ENCODE results near the gene ALG8. TPM values are rescaled to one million over a fixed set of nuclear protein-coding genes. Genes with fewer than 3 reads are reported as not detected.

ALG8 gene
- polyA plus RNA-seq, 1 donor from 2014 or later = 42.1 TPM

DNA sequence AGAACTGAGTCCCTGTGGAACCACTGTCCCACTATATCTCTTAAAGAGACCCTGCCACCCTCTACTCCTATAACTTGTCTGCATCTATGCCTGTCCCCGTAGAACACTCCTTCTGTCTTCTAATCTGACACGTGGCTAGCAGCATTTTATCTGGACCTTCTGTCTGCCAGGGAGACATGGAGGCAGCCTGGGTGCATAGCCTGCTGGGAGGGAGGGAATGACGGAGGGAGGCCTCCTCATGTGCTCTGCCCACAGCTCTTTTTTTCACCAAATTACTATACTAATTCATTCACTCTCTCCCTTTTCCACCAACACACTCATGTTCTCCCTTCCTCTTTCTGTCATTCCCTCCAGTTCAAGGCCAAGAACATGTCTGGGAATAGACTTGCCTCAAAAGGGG lies 83.3 kb downstream of the ALG8 start:
- H4K20me1 ChIP-seq (ENCODE audit: insufficient read depth) = no peaks in the 10 kb centered on the region
- H3K4me3 ChIP-seq (ENCODE audit: low read length) = no peak overlapping the region
- no peak overlapping the region for H2AFZ ChIP-seq (ENCODE audit: low read depth, low read length)
- no peaks in the 10 kb centered on the region for H3K36me3 ChIP-seq (ENCODE audit: insufficient read depth, low read length)
- no peaks in the 10 kb centered on the region for H3K9me2 ChIP-seq (ENCODE audit: insufficient read depth, low read length)
- no peaks in the 10 kb centered on the region for H3F3A ChIP-seq (ENCODE audit: insufficient read depth, low read length, poor library complexity, severe bottlenecking)
- no peaks in the 10 kb centered on the region for H3K27me3 ChIP-seq (ENCODE audit: insufficient read depth, low read depth, low read length)
- no peaks in the 10 kb centered on the region for H3K79me2 ChIP-seq (replicated peaks; ENCODE audit: insufficient read depth, low read length)
- H3K27ac ChIP-seq (ENCODE audit: low read length) = no peak overlapping the region
- H3K9me3 ChIP-seq (ENCODE audit: low read length) = no peaks in the 10 kb centered on the region
- no peak overlapping the region for H3K9ac ChIP-seq (ENCODE audit: low read length)
- TF ChIP-seq, protein P1, sequence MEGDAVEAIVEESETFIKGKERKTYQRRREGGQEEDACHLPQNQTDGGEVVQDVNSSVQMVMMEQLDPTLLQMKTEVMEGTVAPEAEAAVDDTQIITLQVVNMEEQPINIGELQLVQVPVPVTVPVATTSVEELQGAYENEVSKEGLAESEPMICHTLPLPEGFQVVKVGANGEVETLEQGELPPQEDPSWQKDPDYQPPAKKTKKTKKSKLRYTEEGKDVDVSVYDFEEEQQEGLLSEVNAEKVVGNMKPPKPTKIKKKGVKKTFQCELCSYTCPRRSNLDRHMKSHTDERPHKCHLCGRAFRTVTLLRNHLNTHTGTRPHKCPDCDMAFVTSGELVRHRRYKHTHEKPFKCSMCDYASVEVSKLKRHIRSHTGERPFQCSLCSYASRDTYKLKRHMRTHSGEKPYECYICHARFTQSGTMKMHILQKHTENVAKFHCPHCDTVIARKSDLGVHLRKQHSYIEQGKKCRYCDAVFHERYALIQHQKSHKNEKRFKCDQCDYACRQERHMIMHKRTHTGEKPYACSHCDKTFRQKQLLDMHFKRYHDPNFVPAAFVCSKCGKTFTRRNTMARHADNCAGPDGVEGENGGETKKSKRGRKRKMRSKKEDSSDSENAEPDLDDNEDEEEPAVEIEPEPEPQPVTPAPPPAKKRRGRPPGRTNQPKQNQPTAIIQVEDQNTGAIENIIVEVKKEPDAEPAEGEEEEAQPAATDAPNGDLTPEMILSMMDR (IDR thresholded peaks at IDR 0.05; ENCODE audit: poor library complexity, severe bottlenecking) = no peak
- TF ChIP-seq EZH2 (IDR thresholded peaks at IDR 0.05; ENCODE audit: borderline replicate concordance, insufficient read depth, low read length, poor library complexity, severe bottlenecking) = no peak
- no peak overlapping the region for H3K4me2 ChIP-seq (ENCODE audit: low read length)

GRCh38 chr11:78054971-78055370 lies 84.5 kb downstream of the ALG8 start:
- no peaks in the 10 kb centered on the region for H3K27me3 ChIP-seq (ENCODE audit: insufficient read depth, low read depth, low read length)
- H2AFZ ChIP-seq (ENCODE audit: low read depth, low read length) = no peak overlapping the region
- H4K20me1 ChIP-seq (ENCODE audit: insufficient read depth) = no peaks in the 10 kb centered on the region
- no peaks in the 10 kb centered on the region for H3K9me2 ChIP-seq (ENCODE audit: insufficient read depth, low read length)
- no peaks in the 10 kb centered on the region for H3K79me2 ChIP-seq (replicated peaks; ENCODE audit: insufficient read depth, low read length)
- no peak overlapping the region for H3K9ac ChIP-seq (ENCODE audit: low read length)
- no peak for TF ChIP-seq MXI1 (conservative IDR thresholded peaks at IDR 0.05; ENCODE audit: poor library complexity, severe bottlenecking)
- no peak for TF ChIP-seq POLR2AphosphoS5 (IDR thresholded peaks at IDR 0.05)
- TF ChIP-seq, protein P1 (IDR thresholded peaks at IDR 0.05; ENCODE audit: poor library complexity, severe bottlenecking) = no peak
- TF ChIP-seq, protein P2, sequence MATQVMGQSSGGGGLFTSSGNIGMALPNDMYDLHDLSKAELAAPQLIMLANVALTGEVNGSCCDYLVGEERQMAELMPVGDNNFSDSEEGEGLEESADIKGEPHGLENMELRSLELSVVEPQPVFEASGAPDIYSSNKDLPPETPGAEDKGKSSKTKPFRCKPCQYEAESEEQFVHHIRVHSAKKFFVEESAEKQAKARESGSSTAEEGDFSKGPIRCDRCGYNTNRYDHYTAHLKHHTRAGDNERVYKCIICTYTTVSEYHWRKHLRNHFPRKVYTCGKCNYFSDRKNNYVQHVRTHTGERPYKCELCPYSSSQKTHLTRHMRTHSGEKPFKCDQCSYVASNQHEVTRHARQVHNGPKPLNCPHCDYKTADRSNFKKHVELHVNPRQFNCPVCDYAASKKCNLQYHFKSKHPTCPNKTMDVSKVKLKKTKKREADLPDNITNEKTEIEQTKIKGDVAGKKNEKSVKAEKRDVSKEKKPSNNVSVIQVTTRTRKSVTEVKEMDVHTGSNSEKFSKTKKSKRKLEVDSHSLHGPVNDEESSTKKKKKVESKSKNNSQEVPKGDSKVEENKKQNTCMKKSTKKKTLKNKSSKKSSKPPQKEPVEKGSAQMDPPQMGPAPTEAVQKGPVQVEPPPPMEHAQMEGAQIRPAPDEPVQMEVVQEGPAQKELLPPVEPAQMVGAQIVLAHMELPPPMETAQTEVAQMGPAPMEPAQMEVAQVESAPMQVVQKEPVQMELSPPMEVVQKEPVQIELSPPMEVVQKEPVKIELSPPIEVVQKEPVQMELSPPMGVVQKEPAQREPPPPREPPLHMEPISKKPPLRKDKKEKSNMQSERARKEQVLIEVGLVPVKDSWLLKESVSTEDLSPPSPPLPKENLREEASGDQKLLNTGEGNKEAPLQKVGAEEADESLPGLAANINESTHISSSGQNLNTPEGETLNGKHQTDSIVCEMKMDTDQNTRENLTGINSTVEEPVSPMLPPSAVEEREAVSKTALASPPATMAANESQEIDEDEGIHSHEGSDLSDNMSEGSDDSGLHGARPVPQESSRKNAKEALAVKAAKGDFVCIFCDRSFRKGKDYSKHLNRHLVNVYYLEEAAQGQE (IDR thresholded peaks at IDR 0.05; ENCODE audit: borderline replicate concordance) = no peak
- TF ChIP-seq RAD21 (conservative IDR thresholded peaks at IDR 0.05) = no peak
- no peak for TF ChIP-seq TAF1 (IDR thresholded peaks at IDR 0.05; ENCODE audit: low read depth)
- no peak for TF ChIP-seq SMC3 (conservative IDR thresholded peaks at IDR 0.05; ENCODE audit: poor library complexity)
- TF ChIP-seq EZH2 (IDR thresholded peaks at IDR 0.05; ENCODE audit: borderline replicate concordance, insufficient read depth, low read length, poor library complexity, severe bottlenecking) = no peak
- no peak for TF ChIP-seq EP300 (conservative IDR thresholded peaks at IDR 0.05; ENCODE audit: poor library complexity, severe bottlenecking)
- no peak overlapping the region for H3K27ac ChIP-seq (ENCODE audit: low read length)
- no peaks in the 10 kb centered on the region for H3K36me3 ChIP-seq (ENCODE audit: insufficient read depth, low read length)
- H3K4me3 ChIP-seq (ENCODE audit: low read length) = no peak overlapping the region
- no peaks in the 10 kb centered on the region for H3K9me3 ChIP-seq (ENCODE audit: low read length)
- no peaks in the 10 kb centered on the region for H3F3A ChIP-seq (ENCODE audit: insufficient read depth, low read length, poor library complexity, severe bottlenecking)
- no peak overlapping the region for H3K4me2 ChIP-seq (ENCODE audit: low read length)
